Nephron progenitor cell (in vitro differentiated cells): Measurements from ENCODE around the gene CORO6.

Experiments
- DNase-seq: peaks from one replicate; pipeline ENCODE4 v3.0.0; 2021
- H3K27ac Mint-ChIP-seq: 2 replicates; pipeline ENCODE4 v1.8.0; 2021; ENCODE audit warnings: mild to moderate bottlenecking, moderate library complexity, mixed read lengths
- H3K27me3 Mint-ChIP-seq: 2 replicates; pipeline ENCODE4 v1.8.0; 2021; ENCODE audit warnings: mild to moderate bottlenecking, low read depth, mixed read lengths; ENCODE audit not compliant: poor library complexity
- H3K36me3 Mint-ChIP-seq: 2 replicates; pipeline ENCODE4 v1.8.0; 2021; ENCODE audit warnings: low read depth, mixed read lengths
- H3K4me1 Mint-ChIP-seq: 2 replicates; pipeline ENCODE4 v1.8.0; 2021; ENCODE audit warnings: mixed read lengths
- H3K4me3 Mint-ChIP-seq: 2 replicates; pipeline ENCODE4 v1.8.0; 2021; ENCODE audit warnings: mild to moderate bottlenecking, moderate library complexity, mixed read lengths
- H3K9me3 Mint-ChIP-seq: 2 replicates; pipeline ENCODE4 v1.8.0; 2021; ENCODE audit warnings: mild to moderate bottlenecking, moderate library complexity, mixed read lengths
- CTCF ChIP-seq: fragments of 200-600 bp; sonication (generic); IDR thresholded peaks from 2 replicates; pipeline ENCODE4 v1.5.0; 2021; ENCODE audit warnings: antibody characterized with exemption

The CORO6 gene

GRCh38 chr17:29586676-29587469, 35.8 kb downstream of the CORO6 start:
- Mint-ChIP-seq H3K36me3 (peaks cover 12% of the 10 kb centered on the region), H3K27ac (no peak overlapping the region), H3K4me3 (no peak overlapping the region), H3K9me3 (no peaks in the 10 kb centered on the region), H3K27me3 (peaks cover 3% of the 10 kb centered on the region), H3K4me1 (peaks cover 56% of the 10 kb centered on the region)
- peak; percentile 1 for DNase-seq
- TF ChIP-seq CTCF = no peak

- H3K27ac Mint-ChIP-seq = no peak overlapping the region
- no peak for TF ChIP-seq CTCF
- H3K36me3 Mint-ChIP-seq = peaks cover 16% of the 10 kb centered on the region
- no peaks in the 10 kb centered on the region for H3K9me3 Mint-ChIP-seq
- H3K4me1 Mint-ChIP-seq = peaks cover 45% of the 10 kb centered on the region
- no peak overlapping the region for H3K4me3 Mint-ChIP-seq
- peak; percentile 8 for DNase-seq
- H3K27me3 Mint-ChIP-seq = peaks cover 2% of the 10 kb centered on the region
Observed at GRCh38 chr17:29585080-29585751, 37.5 kb downstream of the CORO6 start.

GRCh38 chr17:29584452-29585079, 38.1 kb downstream of the CORO6 start:
- H3K27ac Mint-ChIP-seq = peak overlapping the region; percentile 88
- H3K27me3 Mint-ChIP-seq = peaks cover 2% of the 10 kb centered on the region
- H3K9me3 Mint-ChIP-seq = no peaks in the 10 kb centered on the region
- H3K4me1 Mint-ChIP-seq = peaks cover 40% of the 10 kb centered on the region
- no peak for TF ChIP-seq CTCF
- no peak overlapping the region for H3K4me3 Mint-ChIP-seq
- peaks cover 22% of the 10 kb centered on the region for H3K36me3 Mint-ChIP-seq
- peak; percentile 7 for DNase-seq

- peak overlapping the region; percentile 88 for H3K27ac Mint-ChIP-seq
- H3K4me1 Mint-ChIP-seq = peaks cover 43% of the 10 kb centered on the region
- DNase-seq = no peak
- H3K4me3 Mint-ChIP-seq = no peak overlapping the region
- no peak for TF ChIP-seq CTCF
- H3K27me3 Mint-ChIP-seq = peaks cover 2% of the 10 kb centered on the region
- no peaks in the 10 kb centered on the region for H3K9me3 Mint-ChIP-seq
- peaks cover 22% of the 10 kb centered on the region for H3K36me3 Mint-ChIP-seq
Observed at GRCh38 chr17:29583324-29584248, 39.1 kb downstream of the CORO6 start.

- no peak for TF ChIP-seq CTCF
- H3K27me3 Mint-ChIP-seq = peaks cover 2% of the 10 kb centered on the region
- H3K9me3 Mint-ChIP-seq = no peaks in the 10 kb centered on the region
- no peak overlapping the region for H3K27ac Mint-ChIP-seq
- H3K36me3 Mint-ChIP-seq = peaks cover 28% of the 10 kb centered on the region
- no peak for DNase-seq
- no peak overlapping the region for H3K4me3 Mint-ChIP-seq
- H3K4me1 Mint-ChIP-seq = peaks cover 44% of the 10 kb centered on the region
Observed at GRCh38 chr17:29582772-29583171, 39.9 kb downstream of the CORO6 start.
